HG03039 (cell line): ENCODE data around the gene BABAM2.
A peak's percentile ranks its signal among the peaks of the same experiment; 100 is the strongest.
"Not testable (repeated sequence)": the region's sequence is repeated elsewhere in the genome, so short reads cannot be mapped to it uniquely, and the experiment has no call there.

Experiments used
- ATAC-seq: cut with Tn5 transposase; IDR thresholded peaks from one replicate; pipeline ENCODE4 v1.9.1; 2021; ENCODE audit warnings: mild to moderate bottlenecking, moderate library complexity; ENCODE audit not compliant: unreplicated experiment

The BABAM2 gene

DNA sequence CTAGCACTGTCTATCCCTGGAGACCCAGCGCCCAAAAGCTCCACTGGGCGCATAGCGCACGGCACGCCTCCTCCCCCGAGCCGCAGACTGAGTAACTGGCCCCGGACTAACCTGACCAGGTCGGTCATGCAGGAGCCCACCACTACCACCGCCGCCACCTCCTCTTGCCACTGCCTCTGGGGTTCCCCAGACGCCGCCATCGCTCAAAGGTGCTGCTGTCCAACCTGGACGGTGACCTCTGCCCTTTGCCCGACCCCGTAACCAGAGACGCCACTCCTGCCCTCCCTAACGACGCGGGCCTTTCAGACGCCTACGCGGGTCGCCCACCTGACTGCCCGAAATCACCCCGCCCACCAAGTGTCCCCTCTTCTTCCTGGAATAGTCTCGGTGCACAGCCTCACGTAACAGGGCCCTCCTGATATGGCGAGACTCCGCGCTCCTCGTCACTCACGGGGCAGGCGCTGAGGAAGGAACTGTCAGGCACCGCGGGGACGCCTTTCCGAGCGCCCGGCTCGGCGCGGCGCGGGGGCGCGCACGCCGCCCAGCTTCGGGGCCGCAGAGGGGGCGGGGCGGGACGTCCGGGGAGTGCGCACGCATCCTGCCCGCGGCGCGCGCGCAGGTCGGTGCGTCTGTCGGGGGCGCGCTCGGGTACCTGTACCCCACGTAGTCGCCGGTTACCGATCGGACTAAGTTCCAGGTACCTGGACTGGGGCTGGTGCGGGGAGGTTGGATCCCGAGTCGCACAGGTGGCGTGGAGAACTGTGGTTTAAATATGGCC, at the start of gene BABAM2, which contains the start of gene RBKS:
BABAM2 (plus strand) TSS at position 584 of the 778 bp plus-strand sequence. CDS start 3,828 bp downstream, outside the sequence.
RBKS (minus strand) TSS at position 242 of the 778 bp plus-strand sequence; CDS start at position 200, 42 bp downstream.
- peak; percentile 72 for ATAC-seq

DNA sequence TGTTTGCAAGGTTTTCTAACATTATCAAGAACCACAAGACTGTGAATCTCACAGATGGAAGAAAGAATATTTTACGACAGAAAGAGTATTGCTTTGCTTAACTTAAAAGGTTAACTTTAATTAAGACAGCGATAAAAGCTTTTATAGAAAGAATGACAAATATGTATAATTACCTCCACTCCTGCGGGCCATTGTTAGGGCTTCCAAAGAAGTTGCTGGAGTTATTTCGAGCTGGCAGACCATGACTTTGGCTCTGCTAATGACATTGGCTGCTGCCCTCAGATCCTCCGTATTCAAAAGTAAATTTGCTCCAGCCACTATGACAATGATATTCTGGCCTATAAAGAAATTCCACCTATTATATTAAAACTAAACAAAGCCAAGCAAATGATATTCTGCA, 47.6 kb upstream of the BABAM2 start:
- ATAC-seq = no peak

DNA sequence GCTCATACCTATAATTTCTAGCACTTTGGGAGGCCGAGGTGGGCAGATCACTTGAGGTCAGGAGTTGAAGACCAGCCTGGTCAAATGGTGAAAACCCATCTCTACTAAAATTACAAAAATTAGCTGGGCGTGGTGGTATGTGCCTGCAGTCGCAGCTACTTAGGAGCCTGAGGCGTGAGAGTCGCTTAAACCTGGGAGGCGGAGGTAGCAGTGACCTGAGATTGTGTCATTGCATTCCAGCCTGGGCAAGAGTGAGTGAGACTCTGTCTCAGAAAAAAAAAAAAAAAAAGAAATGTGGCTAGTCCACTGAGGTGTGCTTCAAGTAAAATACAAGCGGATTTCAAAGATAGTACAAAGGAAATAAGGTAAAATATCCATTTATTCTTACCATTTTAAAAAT, 46.5 kb upstream of the BABAM2 start:
- ATAC-seq = no peak

- ATAC-seq = no peak
Observed at GRCh38 chr2:27844821-27845255, 45.7 kb upstream of the BABAM2 start.

DNA sequence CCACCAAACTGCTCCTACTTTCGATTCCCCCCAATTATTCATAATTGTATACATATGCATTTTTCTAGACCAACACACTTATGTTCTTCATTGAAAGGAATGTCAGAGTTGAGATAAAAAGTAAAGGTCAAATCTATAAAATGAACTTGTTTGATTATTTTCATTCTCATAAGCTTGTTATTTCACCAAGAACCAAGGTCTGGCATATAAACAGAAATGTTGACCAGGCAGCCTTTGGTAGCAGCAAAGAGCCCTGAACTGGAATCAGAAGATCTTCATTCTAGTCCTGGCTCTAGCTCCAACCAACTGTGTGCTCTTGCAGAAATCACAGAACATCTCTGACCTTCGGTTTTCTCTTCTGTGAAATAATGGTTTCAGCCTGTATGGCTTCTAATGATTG, 43.2 kb upstream of the BABAM2 start:
- ATAC-seq = no peak

DNA sequence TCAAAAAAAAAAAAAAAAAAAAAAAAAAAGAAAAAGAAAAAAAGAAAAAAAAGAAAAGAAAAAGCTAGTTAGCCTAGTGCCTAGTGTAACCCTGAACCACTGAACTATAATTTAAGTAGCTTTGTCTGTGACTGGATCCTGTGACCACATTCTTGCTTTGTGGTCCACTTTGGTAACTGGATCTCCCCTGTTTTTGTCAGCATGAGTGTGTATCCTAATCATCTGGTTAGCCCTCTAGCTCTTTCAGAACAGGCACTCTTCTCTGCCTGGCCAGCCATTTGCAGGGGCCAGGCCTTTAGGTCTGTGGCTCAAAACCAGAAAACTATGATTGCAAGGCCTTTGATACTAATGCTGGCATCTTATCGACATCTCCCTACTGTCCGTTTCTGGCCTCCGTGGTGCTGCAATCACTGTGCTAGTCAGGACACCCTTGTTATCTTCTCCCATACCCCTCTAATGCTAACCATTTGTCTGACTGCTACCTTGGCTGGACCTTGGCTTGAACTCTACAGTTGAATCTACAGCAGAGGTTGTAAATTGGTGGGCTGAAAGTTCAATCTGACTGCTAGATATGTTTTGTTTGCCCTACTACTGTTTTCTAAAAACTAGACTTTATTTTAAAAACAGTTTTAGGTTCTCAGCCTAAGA, 40.8 kb upstream of the BABAM2 start:
- ATAC-seq = no peak

- ATAC-seq = no peak
Observed at GRCh38 chr2:27852691-27853090, 37.8 kb upstream of the BABAM2 start.

DNA sequence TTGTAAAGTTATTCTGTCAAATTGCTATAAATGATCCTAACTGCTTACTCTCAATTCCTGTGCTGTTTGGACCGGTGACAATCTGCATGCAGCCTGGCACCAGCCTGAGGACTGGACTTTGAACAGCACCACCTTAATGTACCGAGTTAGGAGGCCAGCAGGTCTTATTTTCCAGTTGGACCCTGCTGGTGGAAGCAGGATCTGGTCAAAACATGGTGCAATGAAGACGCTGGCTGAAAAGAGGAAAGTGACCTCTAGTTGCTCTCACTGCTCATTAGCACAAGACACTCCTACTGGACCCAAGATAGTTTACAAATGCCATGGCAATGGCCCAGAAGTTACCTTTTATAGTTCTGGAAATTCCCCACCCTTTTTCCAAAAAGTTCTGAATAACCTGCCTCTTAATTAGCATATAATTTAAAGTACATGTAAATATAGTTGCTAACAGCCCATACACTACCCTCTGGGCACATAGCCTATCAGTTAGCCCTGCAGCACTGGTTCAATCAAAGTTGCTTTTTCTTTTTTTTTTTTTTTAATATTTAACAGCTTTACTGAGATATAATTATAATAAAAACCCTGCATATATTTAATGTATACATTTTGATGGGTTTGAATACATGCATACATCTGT, 36.2 kb upstream of the BABAM2 start:
- ATAC-seq = no peak

- ATAC-seq = no peak
Observed at GRCh38 chr2:27855476-27855875, 35.1 kb upstream of the BABAM2 start.

GRCh38 chr2:27856386-27856785, 34.1 kb upstream of the BABAM2 start:
- no peak for ATAC-seq

GRCh38 chr2:27856956-27857355, 33.6 kb upstream of the BABAM2 start:
- no peak for ATAC-seq

DNA sequence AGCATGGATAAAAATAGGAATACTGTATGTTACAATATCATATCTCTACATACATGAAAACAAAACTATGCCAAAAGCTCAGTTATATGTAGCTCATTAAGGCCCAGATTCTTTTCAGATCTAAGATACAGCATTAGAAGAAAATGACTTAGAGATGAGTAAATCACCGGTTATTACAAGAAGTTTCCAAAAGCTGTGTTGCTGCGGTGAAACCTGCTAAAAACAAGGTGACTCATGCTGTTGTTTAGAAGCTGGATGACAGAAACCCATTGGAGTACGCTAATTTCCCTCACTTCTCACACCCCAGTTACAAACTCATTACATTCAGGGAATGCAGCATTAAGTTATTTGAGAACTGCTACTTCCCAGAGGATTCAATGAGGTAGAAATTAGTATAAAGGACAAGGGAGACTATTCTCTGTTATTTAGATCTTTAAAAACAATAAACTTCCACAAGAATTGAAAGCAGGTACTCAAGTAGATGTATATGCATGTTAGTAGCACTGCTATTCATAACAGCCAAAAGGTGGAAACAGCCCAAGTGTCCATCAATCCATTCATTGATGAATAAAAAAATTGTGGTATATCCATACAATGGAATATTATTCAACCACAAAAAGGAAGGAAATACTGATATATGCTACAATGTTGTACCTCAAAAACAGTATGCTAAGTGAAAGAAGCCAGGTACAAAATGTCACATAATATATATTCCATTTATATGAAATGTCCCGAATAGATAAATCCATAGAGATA, 32.9 kb upstream of the BABAM2 start:
- no peak for ATAC-seq

- ATAC-seq = no peak
Observed at GRCh38 chr2:27860111-27860510, 30.4 kb upstream of the BABAM2 start.

GRCh38 chr2:27863146-27863545, 27.4 kb upstream of the BABAM2 start:
- ATAC-seq = no peak

GRCh38 chr2:27863955-27864354, 26.6 kb upstream of the BABAM2 start:
- ATAC-seq = not testable (repeated sequence)

DNA sequence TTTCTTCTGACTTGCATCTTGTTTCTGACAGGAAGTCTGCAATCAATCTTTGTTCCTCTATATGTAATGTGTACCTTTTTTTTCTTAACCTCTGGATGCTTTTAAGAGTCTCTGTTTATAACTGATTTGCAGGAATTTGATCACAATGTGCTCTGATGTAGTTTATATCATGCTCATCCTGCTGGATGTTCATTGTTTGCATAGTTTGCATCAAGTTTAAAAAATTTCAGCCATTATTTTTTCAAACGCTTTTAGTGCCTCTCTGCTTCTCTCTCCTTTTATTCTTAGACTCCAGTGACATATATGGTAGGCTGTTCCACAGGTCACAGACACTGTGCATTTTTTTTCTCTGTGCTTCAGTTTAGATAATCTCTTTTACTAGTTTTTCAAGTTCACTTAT, 24.3 kb upstream of the BABAM2 start:
- ATAC-seq = no peak

GRCh38 chr2:27869763-27870162, 20.8 kb upstream of the BABAM2 start:
- ATAC-seq = no peak

GRCh38 chr2:27870724-27871123, 19.8 kb upstream of the BABAM2 start:
- no peak for ATAC-seq

DNA sequence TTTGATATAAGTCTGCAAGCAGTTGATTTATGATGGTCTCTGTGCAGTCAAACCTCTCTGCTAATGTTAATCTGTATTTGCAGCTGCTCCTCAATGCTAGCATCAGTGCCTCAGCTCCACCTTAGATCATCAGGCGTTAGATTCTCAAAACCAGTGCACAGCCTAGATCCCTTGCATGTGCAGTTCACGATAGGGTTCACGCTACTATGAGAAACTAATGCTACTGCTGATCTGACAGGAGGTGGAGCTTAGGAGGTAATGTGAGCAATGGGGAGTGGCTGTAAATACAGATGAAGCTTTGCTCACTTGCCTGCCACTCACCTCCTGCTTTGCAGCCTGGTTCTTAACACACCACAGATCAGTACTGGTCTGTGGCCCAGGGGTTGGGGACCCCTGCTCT, 18.7 kb upstream of the BABAM2 start:
- no peak for ATAC-seq

DNA sequence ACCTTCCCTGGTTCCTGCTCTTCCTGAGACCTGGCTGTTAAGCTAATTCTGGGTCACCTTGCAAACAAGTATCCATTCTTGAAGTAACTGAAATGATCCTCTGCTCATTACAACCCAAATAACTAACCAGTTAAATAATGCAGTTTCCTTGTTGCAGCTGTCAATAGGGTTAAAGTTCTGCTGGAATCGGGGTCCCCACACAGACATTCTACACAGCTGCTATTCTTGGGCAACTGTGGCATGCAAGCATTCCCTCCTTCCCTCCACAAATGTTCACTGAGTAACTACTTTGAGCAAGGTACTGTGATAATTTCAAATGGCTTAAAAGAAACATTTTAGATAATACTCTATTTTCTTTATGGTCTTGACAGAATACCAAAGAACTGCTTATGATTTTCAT, 17.4 kb upstream of the BABAM2 start:
- ATAC-seq = no peak
